Vagina (tissue), 2 donors: ENCODE results near the gene ANG. TPM values are rescaled to one million over a fixed set of nuclear protein-coding genes. Genes with fewer than 3 reads are reported as not detected.
"Not testable (repeated sequence)": the region's sequence is repeated elsewhere in the genome, so short reads cannot be mapped to it uniquely, and the experiment has no call there.

Experiments used
- DNase-seq, 2 donors: peaks; one replicate each; pipeline ENCODE4 v3.0.0-alpha.2; 2017; ENCODE audit errors: extremely low spot score in 2 of 2
- H3K27ac ChIP-seq: fragments of 200-600 bp; sonication (generic); one replicate; pipeline ENCODE4 v1.5.1; 2019
- H3K27me3 ChIP-seq: fragments of 200-600 bp; sonication (generic); one replicate; pipeline ENCODE4 v1.5.1; 2019
- H3K36me3 ChIP-seq, 2 donors: fragments of 200-600 bp; sonication (generic); one replicate each; pipeline ENCODE4 v1.5.1; 2017 to 2019
- H3K4me1 ChIP-seq: fragments of 200-600 bp; sonication (generic); one replicate; pipeline ENCODE4 v1.5.1; 2019
- H3K4me3 ChIP-seq, 2 donors: fragments of 200-600 bp; sonication (generic); 1 replicate in 1 of 2; 2 replicates in 1 of 2; pipeline ENCODE4 v1.5.1; 2016 to 2019
- H3K9me3 ChIP-seq: fragments of 200-600 bp; sonication (generic); one replicate; pipeline ENCODE4 v1.5.1; 2019
- CTCF ChIP-seq, 3 experiments: fragments of 450-650 bp in 2 of 3; fragments of 200-600 bp in 1 of 3; sonication (generic) in 1 of 3; IDR thresholded peaks; one replicate each; pipeline ENCODE4 v1.5.1; 2017 to 2019; ENCODE audit warnings: antibody characterized with exemption in 3 of 3, mild to moderate bottlenecking in 2 of 3, moderate library complexity in 2 of 3
- POLR2A ChIP-seq, 2 donors: fragments of 450-650 bp; IDR thresholded peaks; one replicate each; pipeline ENCODE4 v1.6.1; 2017; ENCODE audit warnings: antibody characterized with exemption in 2 of 2, mild to moderate bottlenecking in 2 of 2, moderate library complexity in 2 of 2
- POLR2AphosphoS5 ChIP-seq, 2 donors: sonication (generic); formaldehyde crosslinking; IDR thresholded peaks; one replicate each; pipeline ENCODE4 v1.9.0; 2017; ENCODE audit warnings: antibody characterized with exemption in 2 of 2, mild to moderate bottlenecking in 2 of 2, low read depth in 1 of 2; ENCODE audit not compliant: insufficient read depth in 1 of 2
- intact Hi-C: fragments of 100-400 bp; cut with DNase I; formaldehyde crosslinking; loops from one replicate; pipeline ENCODE4 v1.15.1; 2023
- total RNA-seq: library from RNA; depleted of rRNA; stranded (reverse); fragments of >200 nt; gene quantifications from one replicate; pipeline ENCODE4 v1.2.3, GENCODE V29; 2016

The ANG gene
- total RNA-seq, 1 donor from 2014 or later, result 34.9 TPM

GRCh38 chr14:20658246-20658645, 30.3 kb upstream of the ANG start:
- Histone ChIP-seq H3K4me1 (peaks cover 8% of the 10 kb centered on the region), H3K27me3 (no peaks in the 10 kb centered on the region), H3K27ac (no peak overlapping the region), H3K9me3 (no peaks in the 10 kb centered on the region), H3K36me3 (no peaks in the 10 kb centered on the region), H3K4me3 (no peak overlapping the region)
- no peak for DNase-seq
- intact Hi-C loops, result no loop called here
- TF ChIP-seq POLR2AphosphoS5 (IDR thresholded peaks at IDR 0.05; ENCODE audit: insufficient read depth in 1 of 2, low read depth in 1 of 2) (no peak), POLR2A (IDR thresholded peaks at IDR 0.05) (no peak), CTCF (IDR thresholded peaks at IDR 0.05) (no peak)

GRCh38 chr14:20659336-20659735, 29.2 kb upstream of the ANG start:
- Histone ChIP-seq H3K4me1 (peaks cover 15% of the 10 kb centered on the region), H3K36me3 (no peaks in the 10 kb centered on the region), H3K27ac (no peak overlapping the region), H3K9me3 (no peaks in the 10 kb centered on the region), H3K4me3 (no peak overlapping the region), H3K27me3 (no peaks in the 10 kb centered on the region)
- intact Hi-C loops, result no loop called here
- DNase-seq, result no peak
- TF ChIP-seq CTCF (IDR thresholded peaks at IDR 0.05) (no peak), POLR2A (IDR thresholded peaks at IDR 0.05) (no peak), POLR2AphosphoS5 (IDR thresholded peaks at IDR 0.05; ENCODE audit: insufficient read depth in 1 of 2, low read depth in 1 of 2) (no peak)

GRCh38 chr14:20659813-20660395, 28.7 kb upstream of the ANG start:
- H3K9me3 ChIP-seq, result no peaks in the 10 kb centered on the region
- DNase-seq, result no peak
- H3K36me3 ChIP-seq, result no peaks in the 10 kb centered on the region
- intact Hi-C loops, result no loop called here
- H3K4me1 ChIP-seq, result peaks cover 15% of the 10 kb centered on the region
- TF ChIP-seq POLR2AphosphoS5 (IDR thresholded peaks at IDR 0.05; ENCODE audit: insufficient read depth in 1 of 2, low read depth in 1 of 2), result no peak
- TF ChIP-seq CTCF (IDR thresholded peaks at IDR 0.05), result no peak
- TF ChIP-seq POLR2A (IDR thresholded peaks at IDR 0.05), result no peak
- no peak overlapping the region for H3K27ac ChIP-seq
- H3K4me3 ChIP-seq, result no peak overlapping the region
- H3K27me3 ChIP-seq, result no peaks in the 10 kb centered on the region

GRCh38 chr14:20661197-20661596, 27.4 kb upstream of the ANG start:
- H3K4me3 ChIP-seq, result no peak overlapping the region
- no peaks in the 10 kb centered on the region for H3K27me3 ChIP-seq
- H3K9me3 ChIP-seq, result no peaks in the 10 kb centered on the region
- intact Hi-C loops, result no loop called here
- DNase-seq, result no peak
- TF ChIP-seq CTCF (IDR thresholded peaks at IDR 0.05) (no peak), POLR2AphosphoS5 (IDR thresholded peaks at IDR 0.05; ENCODE audit: insufficient read depth in 1 of 2, low read depth in 1 of 2) (no peak), POLR2A (IDR thresholded peaks at IDR 0.05) (no peak)
- no peak overlapping the region for H3K27ac ChIP-seq
- no peaks in the 10 kb centered on the region for H3K36me3 ChIP-seq
- peaks cover 15% of the 10 kb centered on the region for H3K4me1 ChIP-seq

- Histone ChIP-seq H3K36me3 (no peaks in the 10 kb centered on the region), H3K27ac (no peak overlapping the region)
- DNase-seq, result no peak
Measured at GRCh38 chr14:20662968-20663732, 25.4 kb upstream of the ANG start.

GRCh38 chr14:20666400-20666961, 22.1 kb upstream of the ANG start:
- intact Hi-C loops, H3K36me3 ChIP-seq, H3K27ac ChIP-seq, H3K27me3 ChIP-seq, H3K4me3 ChIP-seq, H3K9me3 ChIP-seq, DNase-seq: not testable (repeated sequence)
- H3K4me1 ChIP-seq, result peaks cover 15% of the 10 kb centered on the region

More at GRCh38 chr14:20662968-20663732, 25.4 kb upstream of the ANG start:
- Histone ChIP-seq H3K4me3 (peak overlapping the region; percentile 17 to 38), H3K4me1 (peaks cover 15% of the 10 kb centered on the region), H3K9me3 (no peaks in the 10 kb centered on the region), H3K27me3 (no peaks in the 10 kb centered on the region)
- intact Hi-C loops, result no loop called here
- TF ChIP-seq POLR2A (IDR thresholded peaks at IDR 0.05) (no peak), CTCF (IDR thresholded peaks at IDR 0.05) (peak in 1 of 3 experiments; percentile 43)
